ENCODE results near the gene CORO2A. TPM values are rescaled to one million over a fixed set of nuclear protein-coding genes. Genes with fewer than 3 reads are reported as not detected.

Gene CORO2A
- total and polyA plus RNA-seq, 2 of the 8 experiments (the other 6 are each of a cell fraction or from before 2014, with no cell fraction given), result 13.7 to 27.9 TPM

GRCh38 chr9:98159790-98160189 is 32.6 kb downstream of the CORO2A start (continued):
- TF ChIP-seq CHD7 (IDR thresholded peaks at IDR 0.05; ENCODE audit: insufficient replicate concordance, low read length) (no peak), KDM4A (IDR thresholded peaks at IDR 0.05; ENCODE audit: low read depth, low read length, severe bottlenecking) (no peak), CTCF (IDR thresholded peaks at IDR 0.05; ENCODE audit: control extremely low read depth in 1 of 3, insufficient read depth in 1 of 3, low read depth in 1 of 3, low read length in 3 of 3) (no peak), JUN (IDR thresholded peaks at IDR 0.05; ENCODE audit: low read depth, low read length) (no peak), RBBP5 (IDR thresholded peaks at IDR 0.05; ENCODE audit: borderline replicate concordance, low read depth, low read length) (no peak), BCL11A (IDR thresholded peaks at IDR 0.05; ENCODE audit: low read depth in 2 of 2, low read length in 2 of 2) (no peak), SP4 (IDR thresholded peaks at IDR 0.05; ENCODE audit: low read length) (no peak), SP1 (IDR thresholded peaks at IDR 0.05; ENCODE audit: low read depth, low read length) (no peak)
